Tibial nerve (tissue), 4 donors: ENCODE data around the gene KCNG4. TPM values are rescaled to one million over a fixed set of nuclear protein-coding genes. Genes with fewer than 3 reads are reported as not detected.

Experiments used
- DNase-seq, 2 donors: peaks; one replicate each; pipeline ENCODE4 v3.0.0-alpha.2; 2019; ENCODE audit warnings: low spot score in 2 of 2
- H3K27ac ChIP-seq, 4 donors: fragments of 200-600 bp; sonication (generic) in 3 of 4; one replicate each; pipeline ENCODE4 v1.5.1; 2017 to 2019; ENCODE audit warnings: mild to moderate bottlenecking in 1 of 4
- H3K27me3 ChIP-seq, 2 donors: fragments of 200-600 bp; sonication (generic) in 1 of 2; one replicate each; pipeline versions ENCODE4 v1.5.1 to v1.6.0; 2017 to 2019
- H3K36me3 ChIP-seq, 3 donors: fragments of 200-600 bp; sonication (generic); one replicate each; pipeline ENCODE4 v1.5.1; 2018 to 2019
- H3K4me1 ChIP-seq, 4 donors: fragments of 200-600 bp; sonication (generic) in 3 of 4; one replicate each; pipeline ENCODE4 v1.5.1; 2017 to 2019
- H3K4me3 ChIP-seq, 4 donors: fragments of 200-600 bp; sonication (generic) in 3 of 4; one replicate each; pipeline ENCODE4 v1.5.1; 2017 to 2019; ENCODE audit warnings: mild to moderate bottlenecking in 1 of 4, moderate library complexity in 1 of 4
- H3K9me3 ChIP-seq, 4 donors: fragments of 200-600 bp; sonication (generic) in 3 of 4; one replicate each; pipeline ENCODE4 v1.5.1; 2017 to 2019
- EP300 ChIP-seq, 2 donors: sonication (generic); formaldehyde crosslinking; IDR thresholded peaks; one replicate each; pipeline ENCODE4 v1.6.1; 2017; ENCODE audit warnings: antibody characterized with exemption in 2 of 2, mild to moderate bottlenecking in 1 of 2
- POLR2A ChIP-seq, 2 donors: fragments of 450-650 bp; IDR thresholded peaks; one replicate each; pipeline ENCODE4 v1.6.1; 2017; ENCODE audit warnings: antibody characterized with exemption in 2 of 2, mild to moderate bottlenecking in 2 of 2, moderate library complexity in 2 of 2
- WGBS, 2 donors: methylation state at CpG; one replicate each; pipeline ENCODE4 v1.1.5; 2018; 5-methylcytosine and 5-hydroxymethylcytosine counted together
- total RNA-seq, 4 donors: library from RNA; depleted of rRNA; stranded (reverse); fragments of >200 nt; gene quantifications; one replicate each; pipeline ENCODE4 v1.1.0, GENCODE V29; 2016
- TF ChIP-seq, protein P1 (sequence below), 5 experiments: fragments of 200-600 bp in 3 of 5; fragments of 450-650 bp in 2 of 5; sonication (generic) in 3 of 5; IDR thresholded peaks; one replicate each; pipeline ENCODE4 v1.5.1; 2016 to 2019; ENCODE audit warnings: antibody characterized with exemption in 5 of 5, mild to moderate bottlenecking in 3 of 5, moderate library complexity in 2 of 5

Gene KCNG4
- total RNA-seq, 4 donors from 2014 or later, result 0.30 TPM; not detected in 3

DNA sequence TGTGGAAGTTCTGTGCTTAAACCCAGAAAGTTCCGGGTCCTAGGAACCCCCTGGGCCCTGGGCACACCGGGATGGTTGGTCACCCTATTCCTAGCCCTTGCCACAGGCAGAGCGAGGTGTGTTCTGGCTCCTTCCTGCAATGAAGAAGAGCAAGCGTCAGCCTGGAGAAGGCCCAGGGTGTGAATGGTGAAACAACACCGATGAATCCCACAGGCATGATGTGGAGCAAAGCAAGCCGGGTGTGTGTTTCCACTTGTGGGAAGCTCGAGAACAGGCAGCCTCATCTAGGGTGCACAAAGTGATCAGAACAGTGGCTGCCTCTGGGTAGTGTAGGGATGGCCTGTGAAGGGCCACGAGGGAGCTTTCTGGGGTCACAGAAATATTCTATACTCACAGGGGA, 13.8 kb downstream of the KCNG4 start:
- TF ChIP-seq EP300 (IDR thresholded peaks at IDR 0.05) (no peak), POLR2A (IDR thresholded peaks at IDR 0.05) (no peak)
- TF ChIP-seq, protein P1, sequence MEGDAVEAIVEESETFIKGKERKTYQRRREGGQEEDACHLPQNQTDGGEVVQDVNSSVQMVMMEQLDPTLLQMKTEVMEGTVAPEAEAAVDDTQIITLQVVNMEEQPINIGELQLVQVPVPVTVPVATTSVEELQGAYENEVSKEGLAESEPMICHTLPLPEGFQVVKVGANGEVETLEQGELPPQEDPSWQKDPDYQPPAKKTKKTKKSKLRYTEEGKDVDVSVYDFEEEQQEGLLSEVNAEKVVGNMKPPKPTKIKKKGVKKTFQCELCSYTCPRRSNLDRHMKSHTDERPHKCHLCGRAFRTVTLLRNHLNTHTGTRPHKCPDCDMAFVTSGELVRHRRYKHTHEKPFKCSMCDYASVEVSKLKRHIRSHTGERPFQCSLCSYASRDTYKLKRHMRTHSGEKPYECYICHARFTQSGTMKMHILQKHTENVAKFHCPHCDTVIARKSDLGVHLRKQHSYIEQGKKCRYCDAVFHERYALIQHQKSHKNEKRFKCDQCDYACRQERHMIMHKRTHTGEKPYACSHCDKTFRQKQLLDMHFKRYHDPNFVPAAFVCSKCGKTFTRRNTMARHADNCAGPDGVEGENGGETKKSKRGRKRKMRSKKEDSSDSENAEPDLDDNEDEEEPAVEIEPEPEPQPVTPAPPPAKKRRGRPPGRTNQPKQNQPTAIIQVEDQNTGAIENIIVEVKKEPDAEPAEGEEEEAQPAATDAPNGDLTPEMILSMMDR (IDR thresholded peaks at IDR 0.05), result no peak
- H3K36me3 ChIP-seq, result no peaks in the 10 kb centered on the region
- no peaks in the 10 kb centered on the region for H3K27me3 ChIP-seq
- WGBS, 2 donors, result 74% methylated on average over 8 of the region's 8 CpGs
- H3K27ac ChIP-seq, result no peak overlapping the region
- no peak for DNase-seq
- no peaks in the 10 kb centered on the region for H3K9me3 ChIP-seq
- H3K4me3 ChIP-seq, result no peak overlapping the region
- H3K4me1 ChIP-seq, result peaks cover 0 to 16% (median 10%) of the 10 kb centered on the region in 4 donors

DNA sequence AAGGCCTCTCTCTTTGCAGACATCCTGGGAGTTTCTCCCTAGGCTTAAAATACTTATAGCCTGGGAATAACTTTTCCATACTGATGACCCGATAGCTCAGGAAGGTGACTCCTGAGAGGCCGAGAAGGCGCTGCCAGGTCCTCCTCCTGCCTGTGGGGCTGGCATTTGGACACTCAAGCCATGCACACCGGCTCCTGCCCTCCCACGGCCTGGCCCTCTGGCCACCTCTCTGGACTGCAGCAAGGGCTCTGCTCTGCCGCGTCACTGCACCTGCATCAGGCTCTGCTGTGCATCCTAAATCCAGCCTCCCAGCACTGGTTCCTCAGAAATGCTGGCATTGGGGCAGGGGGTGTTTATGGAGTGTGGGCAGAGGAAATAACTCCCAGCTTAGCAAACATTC, 14.2 kb downstream of the KCNG4 start:
- no peak overlapping the region for H3K4me3 ChIP-seq
- 80% methylated on average over 7 of the region's 7 CpGs for WGBS, 2 donors
- no peaks in the 10 kb centered on the region for H3K27me3 ChIP-seq
- no peaks in the 10 kb centered on the region for H3K36me3 ChIP-seq
- no peaks in the 10 kb centered on the region for H3K9me3 ChIP-seq
- H3K4me1 ChIP-seq, result peaks cover 0 to 16% (median 10%) of the 10 kb centered on the region in 4 donors
- no peak for TF ChIP-seq POLR2A (IDR thresholded peaks at IDR 0.05)
- TF ChIP-seq EP300 (IDR thresholded peaks at IDR 0.05), result no peak
- TF ChIP-seq, protein P1 (IDR thresholded peaks at IDR 0.05), result no peak
- no peak for DNase-seq
- H3K27ac ChIP-seq, result no peak overlapping the region

DNA sequence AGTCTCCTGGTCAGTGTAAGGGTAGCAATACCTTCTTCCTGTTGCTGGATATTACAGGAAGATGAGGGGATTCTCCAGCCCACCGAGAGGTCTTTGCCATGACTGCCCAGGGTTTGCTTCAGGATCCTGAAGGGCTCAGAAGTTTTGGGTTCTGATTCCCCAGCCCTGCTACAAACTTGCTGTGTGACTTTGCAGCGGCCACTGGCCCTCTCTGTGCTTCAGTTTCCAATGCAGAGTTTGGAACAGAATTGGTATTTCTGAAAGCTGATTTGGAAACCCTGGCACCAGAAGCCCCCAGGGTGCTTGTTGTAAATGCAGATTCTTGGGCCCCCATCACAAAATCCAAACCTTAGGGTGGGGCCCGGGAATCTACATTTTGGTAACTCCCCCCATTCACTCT, 14.7 kb downstream of the KCNG4 start:
- TF ChIP-seq, protein P1 (IDR thresholded peaks at IDR 0.05), result no peak
- TF ChIP-seq POLR2A (IDR thresholded peaks at IDR 0.05), result no peak
- no peak for TF ChIP-seq EP300 (IDR thresholded peaks at IDR 0.05)
- H3K36me3 ChIP-seq, result no peaks in the 10 kb centered on the region
- no peak for DNase-seq
- H3K4me1 ChIP-seq, result peaks cover 0 to 16% (median 10%) of the 10 kb centered on the region in 4 donors
- H3K27me3 ChIP-seq, result no peaks in the 10 kb centered on the region
- H3K4me3 ChIP-seq, result no peak overlapping the region
- no peaks in the 10 kb centered on the region for H3K9me3 ChIP-seq
- H3K27ac ChIP-seq, result no peak overlapping the region
- 83 to 92% methylated on average over 3 of the region's 3 CpGs for WGBS, 2 donors

DNA sequence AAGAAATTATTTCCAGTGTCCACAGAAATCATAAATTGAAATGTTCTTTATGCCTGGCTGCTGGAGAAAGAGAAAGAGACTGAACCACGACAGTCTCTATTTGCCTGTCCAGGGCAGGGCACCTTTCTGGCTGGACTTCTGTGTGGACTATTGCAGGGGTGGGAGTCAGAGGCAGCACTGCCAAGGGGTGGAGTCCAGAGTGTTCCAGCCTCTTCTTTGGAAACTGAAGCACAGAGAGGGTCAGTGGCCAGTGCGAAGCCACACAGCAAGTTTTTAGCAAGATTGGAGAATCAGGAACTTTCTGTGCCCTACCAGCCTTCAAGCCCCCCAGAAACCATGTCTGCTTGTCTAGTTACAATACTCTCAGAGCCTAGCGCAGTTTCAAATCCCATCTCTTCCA, 15.3 kb downstream of the KCNG4 start:
- Histone ChIP-seq H3K27ac (no peak overlapping the region), H3K9me3 (no peaks in the 10 kb centered on the region), H3K36me3 (no peaks in the 10 kb centered on the region), H3K4me1 (peaks cover 0 to 16% (median 10%) of the 10 kb centered on the region in 4 donors), H3K4me3 (no peak overlapping the region), H3K27me3 (no peaks in the 10 kb centered on the region)
- 92 to 97% methylated on average over 3 of the region's 3 CpGs for WGBS, 2 donors
- TF ChIP-seq POLR2A (IDR thresholded peaks at IDR 0.05), result no peak
- TF ChIP-seq, protein P1 (IDR thresholded peaks at IDR 0.05), result no peak
- DNase-seq, result no peak

DNA sequence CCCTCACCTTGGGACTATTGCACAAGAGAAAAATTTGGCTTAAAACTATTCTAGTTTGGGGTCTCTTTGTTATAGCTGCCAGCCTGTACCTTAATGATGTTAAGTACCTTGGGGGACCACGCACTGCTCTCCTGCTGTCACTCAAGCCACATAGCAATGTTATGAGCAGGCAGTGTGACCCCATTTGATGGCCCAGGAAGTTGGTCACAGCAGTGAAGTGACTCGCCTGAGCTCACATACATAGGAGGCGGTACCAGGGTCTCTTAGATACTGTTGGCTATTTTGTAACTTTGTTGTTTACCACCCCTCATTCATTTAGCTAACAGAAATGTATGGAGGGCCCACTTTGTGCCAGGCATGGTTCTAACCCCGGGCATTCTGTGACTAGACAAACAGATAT, 16.4 kb downstream of the KCNG4 start:
- TF ChIP-seq EP300 (IDR thresholded peaks at IDR 0.05) (no peak), POLR2A (IDR thresholded peaks at IDR 0.05) (no peak)
- Histone ChIP-seq H3K36me3 (no peaks in the 10 kb centered on the region), H3K27me3 (no peaks in the 10 kb centered on the region), H3K4me3 (no peak overlapping the region), H3K9me3 (no peaks in the 10 kb centered on the region), H3K27ac (no peak overlapping the region), H3K4me1 (peaks cover 0 to 13% (median 8%) of the 10 kb centered on the region in 4 donors)
- WGBS, 2 donors, result 74 to 85% methylated on average over 4 of the region's 4 CpGs
- no peak for DNase-seq

DNA sequence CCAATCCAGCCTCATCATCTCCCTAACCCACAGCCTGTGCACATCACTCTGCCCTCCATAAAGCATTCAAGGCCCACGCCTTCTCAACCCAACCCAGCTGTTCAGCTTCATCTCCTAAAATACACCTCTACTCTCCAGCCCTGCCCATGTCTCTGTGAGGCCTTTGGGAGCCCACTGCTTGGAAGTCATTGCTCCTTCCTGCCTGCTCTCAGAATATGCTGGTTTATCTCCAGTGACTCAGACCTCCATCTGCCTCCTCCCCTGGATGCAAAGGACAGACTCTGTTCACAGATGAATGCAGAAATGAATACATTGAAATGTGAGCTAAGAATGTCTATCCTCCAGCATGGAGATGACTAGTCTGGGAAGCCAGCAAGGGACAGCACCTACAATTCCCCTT, 19.0 kb downstream of the KCNG4 start:
- Histone ChIP-seq H3K4me3 (no peak overlapping the region), H3K9me3 (no peaks in the 10 kb centered on the region), H3K4me1 (no peaks in the 10 kb centered on the region), H3K36me3 (no peaks in the 10 kb centered on the region), H3K27ac (no peak overlapping the region), H3K27me3 (no peaks in the 10 kb centered on the region)
- WGBS, 2 donors, result 94 to 100% methylated on average over 1 of the region's 1 CpG
- TF ChIP-seq, protein P1 (IDR thresholded peaks at IDR 0.05), result no peak
- no peak for TF ChIP-seq POLR2A (IDR thresholded peaks at IDR 0.05)
- TF ChIP-seq EP300 (IDR thresholded peaks at IDR 0.05), result no peak
- DNase-seq, result no peak
